Prostate gland (tissue), 2 donors: ENCODE results near the gene MAGI2.

Experiments used
- POLR2A ChIP-seq: fragments of 450-650 bp; IDR thresholded peaks from one replicate; pipeline ENCODE4 v1.6.1; 2016; ENCODE audit warnings: antibody characterized with exemption, mild to moderate bottlenecking
- POLR2AphosphoS5 ChIP-seq: sonication (generic); formaldehyde crosslinking; IDR thresholded peaks from one replicate; pipeline ENCODE4 v1.6.1; 2017; ENCODE audit warnings: antibody characterized with exemption
- TF ChIP-seq, protein P1 (sequence below), 4 experiments: fragments of 200-600 bp in 2 of 4; fragments of 450-650 bp in 2 of 4; sonication (generic) in 2 of 4; IDR thresholded peaks; 1 replicate in 3 of 4; 2 replicates in 1 of 4; pipeline ENCODE4 v1.5.1; 2016 to 2019; ENCODE audit warnings: antibody characterized with exemption in 4 of 4, mild to moderate bottlenecking in 2 of 4, moderate library complexity in 2 of 4

DNA sequence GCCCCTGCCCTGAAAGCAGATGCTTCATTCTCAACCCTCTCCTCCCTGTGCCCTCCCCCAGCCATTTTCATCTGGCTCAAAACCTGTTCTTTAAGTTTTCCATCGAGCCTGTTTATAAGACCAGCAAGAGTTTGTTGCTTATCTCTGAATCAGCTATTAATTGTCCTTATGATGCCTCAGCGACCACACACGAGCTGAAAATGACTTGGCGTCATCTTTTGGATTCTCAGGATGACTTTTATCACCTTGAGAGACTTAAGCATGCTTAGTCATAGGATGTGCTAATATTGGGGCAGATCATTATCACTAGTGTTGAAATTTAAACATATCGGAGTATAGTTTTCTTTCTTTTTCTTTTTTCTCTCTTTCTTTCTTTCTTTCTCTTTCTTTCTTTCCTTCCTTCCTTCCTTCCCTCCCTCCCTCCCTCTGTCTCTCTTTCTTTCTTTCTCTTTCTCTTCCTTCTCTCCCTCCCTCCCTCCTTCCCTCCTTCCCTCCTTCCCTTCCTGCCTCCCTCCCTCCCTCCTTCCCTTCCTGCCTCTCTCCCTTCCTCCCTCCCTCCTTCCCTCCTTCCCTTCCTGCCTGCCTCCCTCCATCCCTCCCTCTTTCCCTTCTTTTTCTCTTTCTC, 1470.4 kb downstream of the MAGI2 start:
- TF ChIP-seq, protein P1, sequence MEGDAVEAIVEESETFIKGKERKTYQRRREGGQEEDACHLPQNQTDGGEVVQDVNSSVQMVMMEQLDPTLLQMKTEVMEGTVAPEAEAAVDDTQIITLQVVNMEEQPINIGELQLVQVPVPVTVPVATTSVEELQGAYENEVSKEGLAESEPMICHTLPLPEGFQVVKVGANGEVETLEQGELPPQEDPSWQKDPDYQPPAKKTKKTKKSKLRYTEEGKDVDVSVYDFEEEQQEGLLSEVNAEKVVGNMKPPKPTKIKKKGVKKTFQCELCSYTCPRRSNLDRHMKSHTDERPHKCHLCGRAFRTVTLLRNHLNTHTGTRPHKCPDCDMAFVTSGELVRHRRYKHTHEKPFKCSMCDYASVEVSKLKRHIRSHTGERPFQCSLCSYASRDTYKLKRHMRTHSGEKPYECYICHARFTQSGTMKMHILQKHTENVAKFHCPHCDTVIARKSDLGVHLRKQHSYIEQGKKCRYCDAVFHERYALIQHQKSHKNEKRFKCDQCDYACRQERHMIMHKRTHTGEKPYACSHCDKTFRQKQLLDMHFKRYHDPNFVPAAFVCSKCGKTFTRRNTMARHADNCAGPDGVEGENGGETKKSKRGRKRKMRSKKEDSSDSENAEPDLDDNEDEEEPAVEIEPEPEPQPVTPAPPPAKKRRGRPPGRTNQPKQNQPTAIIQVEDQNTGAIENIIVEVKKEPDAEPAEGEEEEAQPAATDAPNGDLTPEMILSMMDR (IDR thresholded peaks at IDR 0.05), result no peak
- TF ChIP-seq POLR2A (no peak), POLR2AphosphoS5 (no peak)
